GM21619 (cell line): ENCODE measurements around the gene NIN.

Experiments used
- ATAC-seq: cut with Tn5 transposase; IDR thresholded peaks from one replicate; pipeline ENCODE4 v1.9.1; 2021; ENCODE audit not compliant: unreplicated experiment

NIN gene

GRCh38 chr14:50792051-50792477 lies 38.9 kb downstream of the NIN start:
- no peak for ATAC-seq

- peak; percentile 42 for ATAC-seq
Measured at GRCh38 chr14:50791201-50791600, 39.8 kb downstream of the NIN start.

- ATAC-seq: no peak
Measured at GRCh38 chr14:50790589-50790988, 40.4 kb downstream of the NIN start.

- no peak for ATAC-seq
Measured at GRCh38 chr14:50786751-50787464, 44.1 kb downstream of the NIN start.

- ATAC-seq: no peak
Measured at GRCh38 chr14:50785457-50786063, 45.4 kb downstream of the NIN start.

- no peak for ATAC-seq
Measured at GRCh38 chr14:50784683-50785456, 46.1 kb downstream of the NIN start.

- ATAC-seq: no peak
Measured at GRCh38 chr14:50783563-50783962, 47.4 kb downstream of the NIN start.

- ATAC-seq: no peak
Measured at GRCh38 chr14:50780393-50780792, 50.6 kb downstream of the NIN start.

GRCh38 chr14:50778721-50779483 lies 52.1 kb downstream of the NIN start:
- ATAC-seq: no peak

GRCh38 chr14:50776522-50776921 lies 54.4 kb downstream of the NIN start:
- no peak for ATAC-seq

- ATAC-seq: no peak
Measured at GRCh38 chr14:50775357-50775756, 55.6 kb downstream of the NIN start.

GRCh38 chr14:50774542-50775267 lies 56.3 kb downstream of the NIN start:
- ATAC-seq: no peak

- ATAC-seq: no peak
Measured at GRCh38 chr14:50773632-50774541, 57.1 kb downstream of the NIN start.

GRCh38 chr14:50772412-50772811 lies 58.5 kb downstream of the NIN start:
- ATAC-seq: no peak

GRCh38 chr14:50770586-50770985 lies 60.4 kb downstream of the NIN start:
- ATAC-seq: no peak

- no peak for ATAC-seq
Measured at GRCh38 chr14:50769863-50770500, 61.0 kb downstream of the NIN start.

GRCh38 chr14:50768680-50769079 lies 62.3 kb downstream of the NIN start:
- ATAC-seq: no peak

GRCh38 chr14:50766338-50766886 lies 64.5 kb downstream of the NIN start:
- ATAC-seq: no peak
